ENCODE data around the gene ADARB1.

DNA sequence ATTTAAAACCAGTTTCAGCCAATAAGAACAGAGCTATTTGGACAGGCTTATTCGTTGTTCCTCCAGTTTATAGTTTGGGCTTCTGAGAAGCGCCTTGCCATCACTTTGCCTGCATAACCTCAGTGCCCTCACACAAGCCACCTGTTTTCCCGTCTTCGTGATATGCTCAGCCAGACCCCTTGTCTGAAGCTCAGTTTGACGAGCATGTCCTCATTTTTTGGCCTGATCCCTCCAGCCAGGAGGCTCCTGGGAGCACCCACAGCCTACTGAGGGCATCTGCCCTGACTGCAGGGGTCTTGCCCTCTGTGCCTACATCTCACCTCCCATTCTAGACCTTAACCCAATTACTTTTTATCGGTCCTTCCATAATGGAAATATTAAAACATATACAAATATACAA lies 95.3 kb downstream of the ADARB1 start:
- TF ChIP-seq, protein P1, sequence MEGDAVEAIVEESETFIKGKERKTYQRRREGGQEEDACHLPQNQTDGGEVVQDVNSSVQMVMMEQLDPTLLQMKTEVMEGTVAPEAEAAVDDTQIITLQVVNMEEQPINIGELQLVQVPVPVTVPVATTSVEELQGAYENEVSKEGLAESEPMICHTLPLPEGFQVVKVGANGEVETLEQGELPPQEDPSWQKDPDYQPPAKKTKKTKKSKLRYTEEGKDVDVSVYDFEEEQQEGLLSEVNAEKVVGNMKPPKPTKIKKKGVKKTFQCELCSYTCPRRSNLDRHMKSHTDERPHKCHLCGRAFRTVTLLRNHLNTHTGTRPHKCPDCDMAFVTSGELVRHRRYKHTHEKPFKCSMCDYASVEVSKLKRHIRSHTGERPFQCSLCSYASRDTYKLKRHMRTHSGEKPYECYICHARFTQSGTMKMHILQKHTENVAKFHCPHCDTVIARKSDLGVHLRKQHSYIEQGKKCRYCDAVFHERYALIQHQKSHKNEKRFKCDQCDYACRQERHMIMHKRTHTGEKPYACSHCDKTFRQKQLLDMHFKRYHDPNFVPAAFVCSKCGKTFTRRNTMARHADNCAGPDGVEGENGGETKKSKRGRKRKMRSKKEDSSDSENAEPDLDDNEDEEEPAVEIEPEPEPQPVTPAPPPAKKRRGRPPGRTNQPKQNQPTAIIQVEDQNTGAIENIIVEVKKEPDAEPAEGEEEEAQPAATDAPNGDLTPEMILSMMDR (IDR thresholded peaks at IDR 0.05) = no peak
- no peak for TF ChIP-seq EZH2 (IDR thresholded peaks at IDR 0.05)
